ENCODE data around the gene ALKBH2. TPM values are rescaled to one million over a fixed set of nuclear protein-coding genes. Genes with fewer than 3 reads are reported as not detected.
A peak's percentile ranks its signal among the peaks of the same experiment; 100 is the strongest.
"Not testable (repeated sequence)": the region's sequence is repeated elsewhere in the genome, so short reads cannot be mapped to it uniquely, and the experiment has no call there.

Gene ALKBH2
- polyA plus RNA-seq, 12 donors, result 18.5 to 28.8 (median 20.3) TPM; not detected in 1

DNA sequence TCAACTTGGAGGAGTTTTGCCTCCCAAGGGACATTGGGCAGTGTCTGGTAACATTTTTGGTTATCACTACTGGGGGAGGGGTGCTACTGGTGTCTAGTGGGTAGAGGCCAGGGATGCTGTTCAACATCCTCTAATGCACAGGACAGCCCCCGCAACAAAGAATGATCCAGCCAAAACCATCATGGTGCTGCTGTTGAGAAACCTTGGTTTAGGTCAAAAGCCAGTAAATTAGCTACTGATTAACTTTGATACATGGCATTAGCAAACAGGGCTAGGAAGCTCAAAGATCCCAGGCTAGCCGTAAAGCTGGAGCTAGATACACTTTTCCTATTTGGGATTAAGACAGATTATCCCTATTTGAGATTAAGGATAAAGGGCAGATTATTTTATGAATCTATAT, 8.8 kb downstream of the ALKBH2 start:
- no peak for DNase-seq

DNA sequence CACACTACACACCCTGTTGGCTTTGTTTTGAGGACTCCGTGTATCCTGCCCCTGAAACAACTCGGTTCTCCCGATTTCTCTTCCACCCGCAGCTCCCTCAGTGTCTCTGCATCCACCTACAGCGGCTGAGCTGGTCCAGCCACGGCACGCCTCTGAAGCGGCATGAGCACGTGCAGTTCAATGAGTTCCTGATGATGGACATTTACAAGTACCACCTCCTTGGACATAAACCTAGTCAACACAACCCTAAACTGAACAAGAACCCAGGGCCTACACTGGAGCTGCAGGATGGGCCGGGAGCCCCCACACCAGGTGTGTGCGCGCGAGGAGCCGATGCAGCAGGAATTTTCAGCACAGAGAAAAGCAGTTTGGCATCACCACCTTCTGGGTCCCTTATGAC, 10.5 kb downstream of the ALKBH2 start:
- no peak for DNase-seq

DNA sequence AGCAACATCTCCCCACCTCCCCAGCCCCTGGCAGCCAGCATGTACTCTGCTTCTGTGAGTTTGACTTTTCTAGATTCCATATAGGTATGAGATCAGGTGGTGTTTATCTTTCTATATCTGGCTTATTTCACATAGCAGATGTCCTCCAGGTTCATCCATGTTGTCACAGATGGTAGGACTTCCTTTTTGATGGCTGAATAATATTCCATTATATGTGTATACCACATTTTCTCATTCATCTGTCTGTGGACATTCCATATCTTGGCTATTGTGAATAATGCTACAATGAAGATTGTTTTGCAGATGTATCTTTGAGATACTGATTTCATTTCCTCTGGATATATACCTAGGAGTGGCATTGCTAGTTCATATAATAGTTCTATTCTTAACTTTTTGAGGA, 18.4 kb downstream of the ALKBH2 start:
- DNase-seq, result no peak

DNA sequence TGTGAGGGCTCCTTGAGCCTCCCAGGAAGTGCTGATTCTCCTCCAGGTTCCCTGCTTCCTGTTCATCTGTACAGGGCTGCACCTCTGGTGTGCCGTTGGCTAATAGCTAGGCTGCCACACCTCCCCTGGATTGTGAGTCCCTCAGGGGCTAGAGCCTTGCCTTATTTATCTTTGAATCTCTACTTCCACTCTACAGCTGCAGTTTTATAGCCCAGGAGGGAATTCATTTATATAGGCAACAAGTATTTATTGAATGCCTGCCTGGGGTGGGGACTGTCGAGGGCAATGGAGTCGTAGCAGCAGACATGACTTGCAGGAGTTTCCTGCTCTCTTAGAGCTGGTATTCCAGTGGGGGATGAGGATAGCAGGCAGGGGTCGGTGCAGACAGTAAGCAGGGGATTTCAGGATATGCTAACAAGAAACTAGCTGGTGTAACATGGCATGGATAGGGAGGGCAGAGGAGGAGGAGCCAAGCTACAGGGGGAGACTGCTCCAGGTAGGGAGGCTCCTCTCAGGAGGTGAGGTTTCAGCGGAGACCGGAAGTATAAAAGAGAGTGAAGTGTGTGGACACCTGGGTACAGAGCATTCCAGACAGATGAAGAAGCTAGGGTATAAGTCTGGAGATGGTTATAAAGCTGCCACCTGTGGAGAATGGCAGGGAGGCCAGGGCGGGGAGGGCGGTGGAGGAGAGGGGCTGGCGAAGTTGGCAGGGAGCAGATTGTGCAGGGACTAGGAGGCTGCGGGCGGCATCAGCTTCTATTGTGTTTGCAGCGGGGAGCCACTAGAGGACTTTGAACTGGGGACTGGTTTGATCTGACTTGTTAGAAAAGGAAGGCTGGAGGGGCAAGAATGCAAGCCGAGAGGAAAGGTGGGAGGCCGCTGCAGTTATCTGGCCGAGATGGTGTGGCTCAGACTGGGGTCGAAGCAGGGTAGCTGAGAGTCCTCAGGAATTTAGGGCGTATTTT, 23.7 kb downstream of the ALKBH2 start:
- DNase-seq, result no peak

DNA sequence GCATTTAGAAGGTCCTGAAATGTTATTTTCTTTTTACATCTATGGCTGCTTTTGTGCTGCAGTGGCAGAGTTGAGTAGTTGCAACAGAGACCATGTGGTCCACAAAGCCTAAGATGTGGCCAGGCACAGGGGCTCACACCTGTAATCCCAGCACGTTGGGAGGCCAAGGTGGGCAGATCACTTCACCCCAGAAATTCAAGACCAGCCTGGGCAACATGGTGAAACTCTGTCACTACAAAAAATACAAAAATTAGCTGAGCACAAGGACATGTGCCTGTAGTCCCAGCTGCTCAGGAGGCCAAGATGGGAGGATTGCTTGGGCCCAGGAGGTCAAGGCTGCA, 27.4 kb downstream of the ALKBH2 start:
- no peak for DNase-seq

DNA sequence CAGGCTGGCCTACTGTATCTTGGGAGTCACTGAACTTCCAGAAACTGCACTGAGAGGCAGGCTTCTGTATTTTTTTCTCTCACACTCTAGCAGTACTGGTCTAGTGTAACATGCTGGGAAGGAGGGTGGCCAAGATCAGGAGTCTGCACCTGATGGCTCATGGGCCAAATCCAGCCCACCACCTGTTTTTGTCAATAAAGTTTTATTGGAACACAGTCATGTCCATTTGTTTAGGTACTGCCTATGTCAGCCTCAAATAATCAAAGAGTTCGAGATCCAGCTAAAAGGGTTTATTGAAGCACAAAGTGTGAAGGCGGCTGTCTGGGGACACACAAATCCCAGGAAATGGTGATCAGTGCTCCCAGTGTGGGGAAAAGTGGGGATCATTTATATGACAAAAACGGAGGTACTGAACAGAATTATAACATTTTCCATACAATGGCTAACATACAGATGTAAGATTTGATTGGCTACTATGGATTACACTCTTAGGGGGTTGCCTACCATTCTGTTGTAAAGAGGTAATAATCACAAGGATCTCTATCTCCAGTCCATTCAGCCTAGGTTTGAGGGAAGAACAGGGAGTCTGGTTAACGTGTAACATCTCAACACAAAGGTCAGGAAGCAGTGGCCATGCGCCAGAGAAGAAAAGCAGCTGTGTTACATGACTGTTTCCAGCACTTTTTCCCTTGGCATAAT, 28.0 kb downstream of the ALKBH2 start:
- no peak for DNase-seq

DNA sequence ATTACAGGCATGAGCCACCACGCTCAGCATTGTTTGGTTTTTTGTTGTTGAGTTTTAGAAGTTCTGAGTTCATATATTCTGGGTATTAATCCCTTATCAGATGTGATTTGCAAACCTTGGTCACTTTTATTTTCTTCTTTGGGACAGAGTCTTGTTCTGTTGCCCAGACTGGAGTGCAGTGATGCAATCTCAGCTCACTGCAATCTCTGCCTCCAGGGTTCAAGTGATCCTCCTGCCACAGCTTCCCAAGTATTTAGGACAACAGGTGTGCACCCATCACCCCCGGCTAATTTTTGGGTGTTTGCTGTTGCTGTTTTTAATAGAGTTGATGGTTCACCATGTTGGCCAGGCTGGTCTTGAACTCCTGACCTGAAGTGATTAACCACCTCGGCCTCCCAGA, 29.1 kb downstream of the ALKBH2 start:
- DNase-seq, result no peak

DNA sequence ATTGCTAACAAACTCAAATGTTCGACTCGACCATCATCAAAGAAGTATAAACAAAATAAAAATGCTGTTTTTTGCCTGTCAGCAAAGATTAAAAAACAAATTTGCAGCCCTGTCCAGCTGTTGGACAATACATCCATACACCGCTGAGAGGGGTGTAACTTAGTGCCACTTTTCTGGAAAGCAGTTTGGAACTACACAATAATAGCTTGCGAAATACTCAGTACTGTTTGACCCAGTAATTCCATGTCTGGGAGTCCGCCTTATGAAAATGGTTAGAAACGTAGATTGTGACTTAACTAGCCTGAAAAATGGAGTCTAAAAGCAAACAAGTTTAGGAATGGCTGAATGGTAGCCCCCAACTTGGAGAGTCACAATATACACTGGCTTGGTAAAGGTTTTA, 34.5 kb downstream of the ALKBH2 start:
- DNase-seq, result no peak

DNA sequence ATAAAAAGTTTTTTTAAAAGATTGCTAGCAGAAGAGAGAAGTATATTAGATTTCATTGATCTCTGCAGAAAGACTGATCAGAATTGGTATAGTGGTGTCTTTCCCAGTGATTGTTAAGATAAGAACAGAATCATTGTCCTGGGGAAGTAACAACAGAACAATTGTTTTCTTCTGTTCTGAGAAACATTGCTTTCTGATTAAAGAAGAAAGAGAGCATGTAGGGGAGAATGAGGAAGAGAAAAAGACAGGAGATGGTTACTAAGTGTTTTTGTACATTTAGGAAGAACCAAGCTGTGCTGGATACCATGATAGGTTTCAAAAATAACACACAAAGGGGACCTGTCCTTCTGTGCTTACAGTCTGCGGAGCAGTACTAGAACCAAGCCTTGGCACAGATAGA, 35.9 kb downstream of the ALKBH2 start:
- no peak for DNase-seq

DNA sequence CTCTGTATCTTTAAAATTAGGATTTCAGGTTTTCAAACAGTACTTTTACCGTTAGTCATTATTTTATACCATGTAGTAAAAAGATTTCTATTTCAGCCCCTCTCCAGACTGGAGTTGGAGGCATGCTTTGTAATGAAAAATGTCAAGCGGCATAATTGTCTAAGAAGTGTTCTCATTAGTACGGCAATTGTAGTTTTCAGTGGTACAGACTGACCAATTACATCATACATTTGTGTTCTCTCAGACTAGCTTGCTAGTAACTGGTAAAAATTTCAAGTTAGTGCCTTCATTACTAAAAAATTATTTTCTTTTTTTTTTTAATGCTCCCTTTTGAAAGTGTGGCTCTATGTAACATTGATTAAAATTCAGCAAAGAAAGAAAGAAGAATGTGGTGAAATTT, 36.4 kb downstream of the ALKBH2 start:
- DNase-seq, result no peak

DNA sequence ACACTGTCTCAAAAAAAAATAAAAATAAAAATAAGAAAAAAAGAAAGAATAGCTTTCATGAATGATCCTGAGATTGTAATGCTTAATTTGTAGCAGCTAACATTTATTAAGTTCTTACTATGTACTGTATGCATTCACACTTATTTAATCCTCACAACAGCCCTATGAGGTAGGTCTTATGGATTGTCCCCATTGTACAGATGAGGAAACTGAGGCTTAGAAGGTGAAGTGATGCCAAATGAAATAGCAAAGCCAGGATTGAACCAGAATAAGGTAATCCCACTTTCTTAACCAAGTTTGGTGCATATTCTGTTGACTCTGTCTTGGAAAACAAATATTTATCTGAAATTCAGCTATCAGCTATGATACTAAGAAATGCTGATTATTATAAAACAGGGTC, 38.8 kb downstream of the ALKBH2 start:
- no peak for DNase-seq

DNA sequence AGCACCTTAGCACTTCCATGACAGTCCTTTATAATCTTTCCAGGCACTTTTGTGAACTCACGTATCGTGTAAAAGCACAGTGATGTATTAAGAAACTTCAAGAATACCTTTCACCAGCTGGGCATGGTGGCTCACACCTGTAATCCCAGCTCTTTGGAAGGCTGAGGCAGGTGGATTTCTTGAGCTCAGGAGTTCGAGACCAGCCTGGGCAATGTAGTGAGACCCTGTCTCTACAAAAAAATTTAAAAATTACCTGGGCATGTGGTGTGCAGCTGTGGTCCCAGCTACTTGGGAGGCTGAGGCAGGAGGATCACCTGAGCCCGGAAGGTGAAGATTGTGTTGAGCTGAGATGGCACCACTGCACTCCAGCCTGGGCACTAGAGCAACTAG, 39.2 kb downstream of the ALKBH2 start:
- not testable (repeated sequence) for DNase-seq

DNA sequence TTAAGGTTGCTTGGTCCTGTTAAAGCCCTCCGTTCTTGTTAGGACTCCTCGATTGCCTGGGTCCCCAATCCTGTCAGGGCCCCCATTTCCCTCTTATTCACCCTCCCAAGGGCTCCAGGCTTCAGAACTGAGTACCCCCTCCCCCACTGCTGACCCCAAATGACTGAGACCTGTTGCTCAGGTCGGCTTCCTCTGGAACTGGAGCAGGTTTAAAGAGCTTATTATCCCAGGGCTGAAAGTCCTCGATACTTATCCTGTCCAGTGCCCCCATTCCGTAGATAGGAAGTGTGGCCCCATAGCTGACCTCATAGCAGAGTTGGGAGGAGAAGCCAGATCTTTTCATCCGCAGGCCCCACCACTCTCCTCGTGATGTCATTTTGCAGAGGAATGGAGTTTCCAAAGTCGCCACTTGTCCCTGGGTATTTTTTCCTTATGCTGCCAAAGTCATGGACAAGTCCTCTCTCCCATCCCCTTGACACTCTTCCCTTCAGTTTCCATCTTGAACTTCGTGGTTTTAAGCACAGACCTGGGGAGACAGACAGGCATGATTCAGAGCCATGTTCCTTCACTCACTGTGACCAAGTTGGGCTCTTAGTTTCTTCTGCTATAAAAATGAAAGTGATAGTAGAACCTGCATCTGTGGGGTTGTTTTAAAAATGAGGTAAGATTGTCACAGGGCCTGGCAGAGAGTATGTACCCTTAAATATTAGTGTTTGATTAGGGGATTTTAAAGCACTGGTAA, 39.7 kb downstream of the ALKBH2 start:
- DNase-seq, result no peak

DNA sequence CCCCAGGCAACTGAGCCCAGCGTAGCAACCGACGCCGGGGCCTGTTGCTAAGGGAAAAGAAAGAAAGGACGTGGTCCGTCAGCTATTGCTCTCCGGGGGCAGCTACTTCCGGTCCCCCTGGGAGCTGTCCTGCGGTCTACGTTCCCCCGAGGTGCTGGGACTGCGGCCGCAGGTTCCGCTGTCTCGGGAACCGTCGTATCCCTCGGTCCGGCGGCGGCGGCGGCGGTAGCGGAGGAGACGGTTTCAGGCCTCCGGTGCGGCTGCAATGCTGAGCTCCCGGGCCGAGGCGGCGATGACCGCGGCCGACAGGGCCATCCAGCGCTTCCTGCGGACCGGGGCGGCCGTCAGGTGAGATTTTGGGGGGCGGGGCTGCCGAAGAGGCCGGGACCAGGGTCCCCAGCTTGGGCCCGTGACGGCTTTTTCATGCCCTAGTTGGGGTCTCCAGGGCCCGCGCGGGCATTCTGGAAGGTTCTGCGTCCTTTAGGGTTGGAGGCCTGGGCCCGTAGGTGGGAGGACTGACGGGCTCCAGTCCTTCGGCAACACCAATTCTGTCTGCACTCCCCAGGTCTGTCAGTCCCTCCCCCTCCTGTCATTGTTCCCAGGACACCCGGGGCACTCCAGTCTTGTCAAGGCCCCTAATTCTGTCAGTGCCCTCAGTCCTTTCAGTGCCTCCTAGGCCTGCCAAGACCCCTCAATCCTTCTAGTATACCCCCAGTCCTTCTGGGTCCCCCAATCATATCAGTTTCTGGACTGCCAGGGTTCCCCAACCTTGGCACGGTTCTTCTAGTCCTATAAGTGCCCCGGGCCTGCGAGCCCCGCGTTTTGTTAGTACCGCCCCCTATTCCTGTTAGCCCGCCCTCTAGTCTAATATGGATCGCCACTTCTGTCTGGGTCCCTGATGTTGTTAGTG, 40.6 kb downstream of the ALKBH2 start, which contains the start of gene USP30:
Gene USP30 (plus strand): TSS at position 163 of the 910 bp plus-strand sequence. CDS start 103 bp downstream, at position 266.
- peak; percentile 91 for DNase-seq

DNA sequence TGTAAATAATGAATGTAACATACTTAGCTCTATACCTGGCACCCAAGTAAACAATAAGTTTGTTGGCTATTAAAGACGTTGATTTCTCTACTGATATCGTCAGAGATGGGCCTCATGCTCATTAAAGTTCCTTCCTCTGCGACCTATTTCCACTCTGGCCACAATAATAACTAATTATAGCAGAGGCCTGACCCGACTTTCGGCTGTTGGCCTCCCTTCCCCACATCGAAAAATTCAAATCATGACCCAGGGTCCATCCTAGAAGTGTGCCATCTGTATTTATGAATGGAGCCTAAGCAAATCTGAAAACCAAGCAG, 41.2 kb downstream of the ALKBH2 start:
- DNase-seq, result no peak

DNA sequence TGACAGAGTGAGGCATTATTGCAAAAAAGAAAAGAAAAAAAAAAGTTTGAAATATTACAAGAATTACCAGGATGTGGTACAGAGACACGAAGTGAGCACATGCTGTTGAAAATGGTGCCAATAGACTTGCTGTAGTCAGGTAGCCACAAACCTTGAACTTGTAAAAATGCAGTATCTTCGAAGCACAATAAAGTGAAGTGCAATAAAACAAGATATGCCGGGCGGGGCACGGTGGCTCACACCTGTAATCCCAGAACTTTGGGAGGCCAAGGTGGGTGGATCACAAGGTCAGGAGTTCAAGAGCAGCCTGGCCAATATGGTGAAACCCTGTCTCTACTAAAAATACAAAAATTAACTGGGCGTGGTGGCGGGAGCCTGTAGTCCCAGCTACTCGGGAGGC, 43.5 kb downstream of the ALKBH2 start:
- not testable (repeated sequence) for DNase-seq

DNA sequence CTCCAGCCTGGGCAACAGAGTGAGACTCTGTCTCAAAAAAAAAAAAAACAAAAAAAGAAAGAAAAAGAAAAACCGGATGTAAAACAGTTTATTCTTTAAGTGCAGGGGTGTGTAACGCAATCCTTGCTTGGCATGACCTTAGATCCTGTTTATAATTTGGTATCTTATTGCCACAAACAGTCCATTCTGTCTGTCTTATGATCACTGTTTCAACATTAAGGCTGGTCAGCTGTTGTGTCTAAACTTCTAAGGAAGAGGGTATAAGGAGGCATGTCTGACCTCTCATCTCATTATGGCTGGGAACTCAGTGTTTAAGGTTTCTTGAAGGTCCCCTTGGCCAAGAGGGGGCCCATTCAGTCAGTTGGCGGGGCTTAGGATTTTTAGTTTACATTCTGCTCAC, 44.6 kb downstream of the ALKBH2 start:
- not testable (repeated sequence) for DNase-seq

DNA sequence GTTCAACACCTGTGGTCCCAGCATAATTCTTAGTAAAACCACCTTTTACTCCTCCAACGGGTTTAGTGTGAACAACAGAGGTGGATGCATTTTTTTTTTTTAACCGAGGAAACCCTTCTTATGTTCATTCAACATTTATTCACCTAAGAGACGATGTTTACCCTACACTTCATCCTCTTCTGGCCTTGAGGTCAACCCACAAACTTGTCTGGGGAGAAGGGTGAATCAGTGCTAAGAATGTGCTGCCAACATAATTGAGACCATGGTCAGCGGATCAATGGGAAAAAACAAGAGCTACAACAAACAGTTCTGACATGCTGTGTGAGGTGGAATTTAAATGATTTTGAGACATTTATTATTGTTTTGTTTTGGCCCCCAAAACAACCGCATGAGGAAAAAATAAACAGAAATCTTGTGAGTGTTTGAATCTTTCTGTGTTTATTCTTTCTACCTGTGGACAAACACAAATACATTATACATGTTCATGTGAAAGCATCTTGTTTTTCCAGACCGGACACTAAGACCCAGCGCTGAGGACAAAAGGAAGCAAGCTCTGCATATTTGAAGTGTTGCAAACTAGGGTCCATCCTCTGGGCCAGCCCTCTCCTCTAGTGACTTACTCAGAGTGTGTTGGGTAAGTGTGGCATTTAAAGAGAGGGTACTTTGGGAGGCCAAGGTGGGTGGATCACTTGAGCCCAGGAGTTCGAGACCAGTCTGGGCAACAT, 46.0 kb downstream of the ALKBH2 start:
- no peak for DNase-seq

DNA sequence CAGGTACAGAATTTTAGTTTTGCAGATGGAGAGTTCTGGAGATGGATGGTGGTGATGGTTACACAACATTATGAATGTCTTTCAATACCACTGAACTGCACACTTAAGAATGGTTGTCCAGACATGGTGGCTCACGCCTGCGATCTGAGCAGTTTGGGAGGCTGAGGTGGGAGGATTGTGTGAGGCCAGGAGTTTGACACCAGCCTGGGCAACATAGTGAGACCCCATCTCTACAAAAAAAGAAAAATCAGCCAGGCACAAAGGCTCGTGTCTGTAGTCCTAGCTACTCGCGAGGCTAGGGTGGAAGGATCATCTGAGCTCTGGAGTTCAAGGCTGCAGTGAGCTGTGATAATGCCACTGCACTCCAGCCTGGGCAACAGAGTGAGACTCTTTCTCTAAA, 49.0 kb downstream of the ALKBH2 start:
- no peak for DNase-seq
